HEK293 (cell line): Measurements from ENCODE around the gene NMRK2.
"Not testable (repeated sequence)": the region's sequence is repeated elsewhere in the genome, so short reads cannot be mapped to it uniquely, and the experiment has no call there.

Experiments
- CTCF ChIA-PET: fragments of 350-600 bp; formaldehyde crosslinking; extraction: SDS; loops from one replicate; lab custom pipeline; 2021; ENCODE audit warnings: antibody characterized with exemption; lab: Yijun Ruan, JAX
- POLR2A ChIA-PET: fragments of 300-600 bp; formaldehyde crosslinking; extraction: SDS; loops from one replicate; lab custom pipeline; 2020; ENCODE audit warnings: antibody characterized with exemption, inconsistent platforms; lab: Yijun Ruan, JAX
- H3K27ac ChIP-seq: fragments of 200-500 bp; sonication (Bioruptor generic); 2 replicates; pipeline ENCODE4 v1.5.1; 2014; ENCODE audit warnings: low read depth, low read length, control low read depth, inconsistent platforms; ENCODE audit errors: extremely low read depth
- H3K36me3 ChIP-seq, 2 experiments: fragments of 200-500 bp in 1 of 2; sonication (Bioruptor generic) in 1 of 2; 1 replicate in 1 of 2; 2 replicates in 1 of 2; pipeline ENCODE4 v1.5.1; 2014 to 2017; ENCODE audit warnings: inconsistent platforms in 2 of 2, low read length in 2 of 2; ENCODE audit not compliant: control insufficient read depth in 2 of 2, insufficient read depth in 1 of 2
- H3K4me1 ChIP-seq: fragments of 200-500 bp; sonication (Bioruptor generic); 2 replicates; pipeline ENCODE4 v1.5.1; 2014; ENCODE audit warnings: mild to moderate bottlenecking, low read length, inconsistent platforms; ENCODE audit not compliant: control insufficient read depth, insufficient read depth
- H3K4me3 ChIP-seq: 2 replicates; pipeline ENCODE4 v1.5.1; 2011; ENCODE audit warnings: low read depth, mild to moderate bottlenecking, control low read depth, low read length, moderate library complexity
- H3K9me3 ChIP-seq: fragments of 200-500 bp; sonication (Bioruptor generic); 2 replicates; pipeline ENCODE4 v1.5.1; 2014; ENCODE audit warnings: low read depth, low read length, inconsistent platforms; ENCODE audit not compliant: control insufficient read depth, insufficient read depth
- GLIS1 ChIP-seq: fragments of 450-650 bp; formaldehyde crosslinking; IDR thresholded peaks from 2 replicates; pipeline ENCODE4 v1.5.1; 2016; ENCODE audit warnings: missing biosample characterization, missing genetic modification characterization
- HOXA7 ChIP-seq: sonication (generic); formaldehyde crosslinking; IDR thresholded peaks from 2 replicates; pipeline ENCODE4 v1.8.1; 2022; ENCODE audit warnings: missing genetic modification reagents, borderline replicate concordance
- ZBTB49 ChIP-seq: fragments of 450-650 bp; formaldehyde crosslinking; IDR thresholded peaks from 2 replicates; pipeline ENCODE4 v1.5.1; 2016; ENCODE audit warnings: missing biosample characterization, missing genetic modification characterization, low read depth
- ZNF121 ChIP-seq: fragments of 450-650 bp; formaldehyde crosslinking; IDR thresholded peaks from 2 replicates; pipeline ENCODE4 v1.5.1; 2016; ENCODE audit warnings: missing biosample characterization, missing genetic modification characterization
- ZNF146 ChIP-seq: fragments of 450-650 bp; formaldehyde crosslinking; IDR thresholded peaks from 2 replicates; pipeline ENCODE4 v1.5.1; 2016; ENCODE audit warnings: missing biosample characterization, missing genetic modification characterization
- ZNF155 ChIP-seq: fragments of 450-650 bp; formaldehyde crosslinking; IDR thresholded peaks from 2 replicates; pipeline ENCODE4 v1.5.1; 2016; ENCODE audit warnings: missing biosample characterization, missing genetic modification characterization
- ZNF280D ChIP-seq: fragments of 450-650 bp; formaldehyde crosslinking; IDR thresholded peaks from 2 replicates; pipeline ENCODE4 v1.5.1; 2016; ENCODE audit warnings: missing biosample characterization, missing genetic modification characterization
- ZNF449 ChIP-seq: fragments of 450-650 bp; formaldehyde crosslinking; IDR thresholded peaks from 2 replicates; pipeline ENCODE4 v1.5.1; 2017; ENCODE audit warnings: missing biosample characterization, mild to moderate bottlenecking, missing genetic modification characterization, moderate library complexity
- ZNF600 ChIP-seq: fragments of 450-650 bp; formaldehyde crosslinking; IDR thresholded peaks from 2 replicates; pipeline ENCODE4 v1.5.1; 2016; ENCODE audit warnings: missing biosample characterization, missing genetic modification characterization
- ZNF623 ChIP-seq: fragments of 450-650 bp; formaldehyde crosslinking; IDR thresholded peaks from 2 replicates; pipeline ENCODE4 v1.5.1; 2016; ENCODE audit warnings: missing biosample characterization, missing genetic modification characterization
- ZNF768 ChIP-seq: fragments of 450-650 bp; formaldehyde crosslinking; IDR thresholded peaks from 2 replicates; pipeline ENCODE4 v1.5.1; 2018; ENCODE audit warnings: missing biosample characterization, mild to moderate bottlenecking, missing genetic modification characterization
- ZXDB ChIP-seq: fragments of 450-650 bp; formaldehyde crosslinking; IDR thresholded peaks from 2 replicates; pipeline ENCODE4 v1.5.1; 2016; ENCODE audit warnings: missing biosample characterization, missing genetic modification characterization
- TF ChIP-seq, protein P1 (sequence below): fragments of 450-650 bp; formaldehyde crosslinking; IDR thresholded peaks from 2 replicates; pipeline ENCODE4 v1.5.1; 2016; ENCODE audit warnings: missing biosample characterization, missing genetic modification characterization

The NMRK2 gene

GRCh38 chr19:3938300-3938950 is 5.6 kb downstream of the NMRK2 start:
- H3K27ac ChIP-seq, POLR2A ChIA-PET: not testable (repeated sequence)

GRCh38 chr19:3942790-3943409 is 10.0 kb downstream of the NMRK2 start:
- ChIA-PET CTCF (no interaction called here), POLR2A (interaction anchor here (0.6 to 0.7 kb wide), 2 partner anchors 103 to 491 kb away, joined by 3 to 5 read pairs; no protein-coding TSS in a partner anchor)
- Histone ChIP-seq H3K9me3 (no peaks in the 10 kb centered on the region), H3K36me3 (no peaks in the 10 kb centered on the region), H3K4me1 (no peaks in the 10 kb centered on the region), H3K27ac (no peak overlapping the region), H3K4me3 (no peak overlapping the region)
- no peak for TF ChIP-seq HOXA7
- TF ChIP-seq ZNF600 (tag by site-specific recombination): peak; percentile 85; the same call in 1 of the 2 replicates
- peak; percentile 38 for TF ChIP-seq ZNF623 (tag by site-specific recombination)
- peak; percentile 84 for TF ChIP-seq ZXDB

More at GRCh38 chr19:3938300-3938950, 5.6 kb downstream of the NMRK2 start:
- TF ChIP-seq, protein P1, sequence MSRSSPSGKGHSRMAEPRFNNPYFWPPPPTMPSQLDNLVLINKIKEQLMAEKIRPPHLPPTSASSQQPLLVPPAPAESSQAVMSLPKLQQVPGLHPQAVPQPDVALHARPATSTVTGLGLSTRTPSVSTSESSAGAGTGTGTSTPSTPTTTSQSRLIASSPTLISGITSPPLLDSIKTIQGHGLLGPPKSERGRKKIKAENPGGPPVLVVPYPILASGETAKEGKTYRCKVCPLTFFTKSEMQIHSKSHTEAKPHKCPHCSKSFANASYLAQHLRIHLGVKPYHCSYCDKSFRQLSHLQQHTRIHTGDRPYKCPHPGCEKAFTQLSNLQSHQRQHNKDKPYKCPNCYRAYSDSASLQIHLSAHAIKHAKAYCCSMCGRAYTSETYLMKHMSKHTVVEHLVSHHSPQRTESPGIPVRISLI (tag by site-specific recombination): 0 out of 2 replicates have a peak, but pooled peaks have one; percentile 19
- peak; percentile 93 for TF ChIP-seq GLIS1 (tag by site-specific recombination)
- TF ChIP-seq, all 188 proteins: peak for 2; not testable (repeated sequence) for 186
- CTCF ChIA-PET: interaction anchor here (0.6 kb wide), 1 partner anchor 174 kb away, joined by 3 read pairs; no protein-coding TSS in a partner anchor
- H3K9me3 ChIP-seq, H3K4me3 ChIP-seq, H3K36me3 ChIP-seq, H3K4me1 ChIP-seq: not testable (repeated sequence)

DNA sequence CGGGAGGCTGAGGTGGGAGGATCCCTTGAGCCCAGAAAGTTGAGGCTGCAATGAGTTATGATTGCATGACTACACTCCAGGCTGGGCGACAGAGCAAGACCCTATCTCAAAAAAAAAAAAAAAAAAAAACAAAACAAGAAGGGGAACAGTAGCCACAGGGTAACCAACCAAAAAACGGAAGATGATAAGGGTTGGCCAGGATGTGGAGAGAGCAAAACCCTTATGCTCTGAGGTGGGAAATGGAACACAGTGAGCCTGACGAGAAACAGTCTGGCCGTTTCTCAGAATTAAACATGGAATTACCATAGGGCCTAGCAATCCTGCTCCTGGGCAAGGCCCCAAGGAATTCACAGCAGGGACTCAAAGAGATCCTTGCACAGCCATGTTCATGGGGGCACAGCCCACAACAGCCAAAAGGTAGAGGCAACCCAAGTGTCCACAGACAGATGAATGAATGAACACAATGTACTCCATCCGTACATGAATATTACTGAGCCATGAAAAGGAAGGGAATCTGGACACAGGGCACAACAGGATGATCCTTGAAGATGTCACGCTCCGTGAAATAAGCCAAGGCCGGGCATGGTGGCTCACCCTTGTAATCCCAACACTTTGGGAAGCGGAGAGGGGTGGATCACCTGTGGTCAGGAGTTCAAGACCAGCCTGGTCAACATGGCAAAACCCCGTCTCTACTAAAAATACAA is 11.3 kb downstream of the NMRK2 start:
- Histone ChIP-seq H3K4me3 (no peak overlapping the region), H3K36me3 (no peaks in the 10 kb centered on the region), H3K27ac (no peak overlapping the region), H3K9me3 (no peaks in the 10 kb centered on the region), H3K4me1 (no peaks in the 10 kb centered on the region)
- ChIA-PET CTCF (no interaction called here), POLR2A (interaction anchor here (0.6 kb wide), 1 partner anchor 188 kb away, joined by 3 read pairs; no protein-coding TSS in a partner anchor)
- TF ChIP-seq ZNF155 (no peak), GLIS1 (tag by site-specific recombination) (no peak), ZNF146 (peak; percentile 95), ZNF449 (peak; percentile 74; the same call in 1 of the 2 replicates), ZNF121 (tag by site-specific recombination) (no peak)

DNA sequence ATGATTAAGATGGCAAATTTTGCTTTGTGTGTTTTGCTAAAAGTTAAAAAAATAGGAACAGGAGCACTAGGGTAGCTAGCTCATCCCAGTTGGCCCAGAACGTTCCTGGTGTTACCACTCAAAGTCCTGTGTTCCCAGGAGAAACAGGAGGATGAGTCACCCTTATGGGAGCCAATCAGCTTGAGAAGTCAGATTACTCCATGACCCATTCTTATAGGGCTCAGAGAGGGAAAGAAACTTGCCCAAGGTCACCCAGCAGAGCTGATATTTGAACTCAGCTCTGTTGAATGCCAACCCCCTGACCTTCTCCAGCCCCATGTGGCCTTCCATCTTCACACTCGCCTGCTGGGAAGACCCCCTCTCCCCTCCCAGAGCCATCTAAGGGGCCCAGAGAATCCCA is 13.0 kb downstream of the NMRK2 start:
- POLR2A ChIA-PET: interaction anchor here (1.8 kb wide), 1 partner anchor 23 kb away, joined by 6 read pairs; no protein-coding TSS in a partner anchor
- H3K4me3 ChIP-seq: no peak overlapping the region
- H3K9me3 ChIP-seq: no peaks in the 10 kb centered on the region
- CTCF ChIA-PET: interaction anchor here (0.7 kb wide), 1 partner anchor 32 kb away, joined by 3 read pairs; no protein-coding TSS in a partner anchor
- H3K4me1 ChIP-seq: no peaks in the 10 kb centered on the region
- H3K27ac ChIP-seq: no peak overlapping the region
- TF ChIP-seq ZNF768: peak; percentile 67; the same call in 1 of the 2 replicates
- no peak for TF ChIP-seq ZBTB49 (tag by site-specific recombination)
- TF ChIP-seq ZNF280D (tag by site-specific recombination): 0 out of 2 replicates have a peak, but pooled peaks have one; percentile 43
- H3K36me3 ChIP-seq: no peaks in the 10 kb centered on the region
